Loucy (cell line): ENCODE measurements around the gene LZTS3.

Experiments
- H2AFZ ChIP-seq: fragments of 200-600 bp; sonication (generic); 2 replicates; pipeline ENCODE4 v1.6.0; 2016; ENCODE audit warnings: antibody characterized with exemption, mild to moderate bottlenecking, low read length, moderate library complexity
- H3F3A ChIP-seq: fragments of 200-600 bp; 2 replicates; pipeline ENCODE4 v1.6.0; 2016; ENCODE audit warnings: antibody characterized with exemption, low read depth, mild to moderate bottlenecking
- H3K27me3 ChIP-seq: fragments of 200-600 bp; sonication (generic); 2 replicates; pipeline ENCODE4 v1.6.1; 2014; ENCODE audit warnings: low read length, mild to moderate bottlenecking; ENCODE audit not compliant: insufficient read depth, poor library complexity, severe bottlenecking
- H3K36me3 ChIP-seq: fragments of 200-600 bp; sonication (generic); 2 replicates; pipeline ENCODE4 v1.6.1; 2016; ENCODE audit warnings: low read length; ENCODE audit not compliant: insufficient read depth
- H3K4me1 ChIP-seq: fragments of 200-600 bp; sonication (generic); 2 replicates; pipeline ENCODE4 v1.5.1; 2014; ENCODE audit warnings: low read length, mild to moderate bottlenecking; ENCODE audit not compliant: insufficient read depth, poor library complexity, severe bottlenecking
- H3K4me2 ChIP-seq: fragments of 200-600 bp; sonication (generic); 2 replicates; pipeline ENCODE4 v1.6.0; 2014; ENCODE audit warnings: antibody characterized with exemption, low read length, low read depth, mild to moderate bottlenecking; ENCODE audit not compliant: poor library complexity, severe bottlenecking
- H3K4me3 ChIP-seq: fragments of 200-600 bp; sonication (generic); 2 replicates; pipeline ENCODE4 v1.5.1; 2014; ENCODE audit warnings: low read length, mild to moderate bottlenecking, mixed read lengths; ENCODE audit not compliant: poor library complexity, severe bottlenecking
- H3K79me2 ChIP-seq: fragments of 200-600 bp; sonication (generic); 2 replicates; pipeline ENCODE4 v1.6.1; 2014; ENCODE audit warnings: low read length; ENCODE audit not compliant: insufficient read depth
- H3K9ac ChIP-seq: fragments of 200-600 bp; sonication (generic); 2 replicates; pipeline ENCODE4 v1.6.0; 2014; ENCODE audit warnings: mild to moderate bottlenecking, low read depth, low read length, moderate library complexity; ENCODE audit not compliant: poor library complexity, severe bottlenecking
- H3K9me2 ChIP-seq: fragments of 200-600 bp; sonication (generic); replicated peaks from 2 replicates; pipeline ENCODE4 v1.6.1; 2016; ENCODE audit warnings: low read depth, low read length, mixed read lengths
- H3K9me3 ChIP-seq: fragments of 200-600 bp; sonication (generic); 2 replicates; pipeline ENCODE4 v1.6.1; 2014; ENCODE audit warnings: mild to moderate bottlenecking, antibody characterized with exemption, low read length, low read depth; ENCODE audit not compliant: insufficient read depth
- H4K20me1 ChIP-seq: fragments of 200-600 bp; sonication (generic); 2 replicates; pipeline ENCODE4 v1.6.0; 2014; ENCODE audit warnings: antibody characterized with exemption, low read length, mild to moderate bottlenecking; ENCODE audit not compliant: insufficient read depth, poor library complexity, severe bottlenecking
- CTCF ChIP-seq: fragments of 200-600 bp; sonication (generic); conservative IDR thresholded peaks from 2 replicates; pipeline ENCODE4 v1.5.1; 2014; ENCODE audit warnings: mild to moderate bottlenecking, antibody characterized with exemption, low read length
- EZH2phosphoT487 ChIP-seq: fragments of 200-600 bp; IDR thresholded peaks from 2 replicates; pipeline ENCODE4 v1.6.1; 2018; ENCODE audit warnings: antibody characterized with exemption, mild to moderate bottlenecking, moderate library complexity, borderline replicate concordance

LZTS3 gene

GRCh38 chr20:3115190-3116107 is 57.9 kb downstream of the LZTS3 start:
- Histone ChIP-seq H3K79me2 (no peaks in the 10 kb centered on the region), H3K36me3 (peaks cover 3% of the 10 kb centered on the region; the same call in 1 of the 2 replicates), H3F3A (no peaks in the 10 kb centered on the region), H3K9me2 (no peaks in the 10 kb centered on the region), H4K20me1 (no peaks in the 10 kb centered on the region), H3K9ac (no peak overlapping the region), H3K4me2 (no peak overlapping the region), H3K9me3 (no peaks in the 10 kb centered on the region), H3K4me1 (peaks cover 16% of the 10 kb centered on the region), H3K4me3 (no peak overlapping the region), H3K27me3 (no peaks in the 10 kb centered on the region), H2AFZ (no peak overlapping the region)
- no peak for TF ChIP-seq EZH2phosphoT487
- TF ChIP-seq CTCF, result peak; percentile 77
